ENCODE results near the gene SCN8A. TPM values are rescaled to one million over a fixed set of nuclear protein-coding genes. Genes with fewer than 3 reads are reported as not detected.

The SCN8A gene
- total and polyA plus RNA-seq, 2 donors (not counting 3 experiments of a cell fraction or from before 2014, with no cell fraction given): 9.4 to 20.4 TPM

- no peak for DNase-seq (ENCODE audit: low read depth, low spot score)
- no peaks in the 10 kb centered on the region for H3K27me3 ChIP-seq (ENCODE audit: control insufficient read depth in 2 of 2, insufficient read depth in 2 of 2, low read length in 2 of 2)
- ChIA-PET POLR2A (no interaction called here), CTCF (interaction anchor here (0.8 to 2.1 kb wide), 7 partner anchors 8 to 276 kb away, joined by 3 to 9 read pairs (median 3); no protein-coding TSS in a partner anchor)
- H3K9me1 ChIP-seq (replicated peaks; ENCODE audit: control insufficient read depth, extremely low read depth, insufficient read depth, low read length): no peaks in the 10 kb centered on the region
- no peak overlapping the region for H3K4me2 ChIP-seq (ENCODE audit: insufficient read depth, low read length)
- dilution Hi-C loops (cut with MboI; ENCODE audit: extremely low pct_ligation_motif_present, low sequenced_read_pairs) (no loop called here), intact Hi-C loops (cut with micrococcal nuclease) (no loop called here)
- H2AFZ ChIP-seq (ENCODE audit: low read depth, low read length): no peak overlapping the region
- H3K79me2 ChIP-seq (ENCODE audit: control insufficient read depth, insufficient read depth, low read length): peaks cover 5% of the 10 kb centered on the region
- TF ChIP-seq POLR2A (IDR thresholded peaks at IDR 0.05; ENCODE audit: low read depth, low read length) (no peak), CTCF (IDR thresholded peaks at IDR 0.05; ENCODE audit: extremely low read depth in 1 of 2, insufficient read depth in 1 of 2, low read depth in 1 of 2, low read length in 2 of 2) (no peak), GATA2 (IDR thresholded peaks at IDR 0.05; ENCODE audit: insufficient read depth, insufficient read length, low read depth, low read length) (no peak), MAX (IDR thresholded peaks at IDR 0.05; ENCODE audit: insufficient read depth, insufficient read length) (no peak), POLR2AphosphoS5 (IDR thresholded peaks at IDR 0.05; ENCODE audit: insufficient read depth, low read depth, low read length) (no peak), JUN (IDR thresholded peaks at IDR 0.05; ENCODE audit: borderline replicate concordance, insufficient read depth, insufficient read length, low read depth) (no peak), MYC (IDR thresholded peaks at IDR 0.05; ENCODE audit: low read depth, low read length) (no peak), EZH2 (IDR thresholded peaks at IDR 0.05; ENCODE audit: borderline replicate concordance, low read depth, low read length, severe bottlenecking) (no peak), FOS (IDR thresholded peaks at IDR 0.05; ENCODE audit: borderline replicate concordance, insufficient read depth, low read length) (no peak)
- no peak for FAIRE-seq
- H3K4me1 ChIP-seq (ENCODE audit: control insufficient read depth, extremely low read depth, insufficient read depth, low read length): peaks cover 11% of the 10 kb centered on the region
- H4K20me1 ChIP-seq (replicated peaks; ENCODE audit: control insufficient read depth, extremely low read depth, insufficient read depth, low read length): no peaks in the 10 kb centered on the region
- H3K36me3 ChIP-seq (ENCODE audit: control insufficient read depth in 2 of 2, extremely low read depth in 1 of 2, insufficient read depth in 2 of 2, low read length in 2 of 2): peaks cover 0 to 15% of the 10 kb centered on the region in 2 experiments
- no peak overlapping the region for H3K4me3 ChIP-seq (replicated peaks in 1 of 3; ENCODE audit: insufficient read depth in 1 of 3, low read depth in 1 of 3, low read length in 3 of 3)
- no TSS peak for BruUV-seq (replicated peaks)
- no peak overlapping the region for H3K27ac ChIP-seq (ENCODE audit: insufficient read depth, low read depth, low read length)
- no peaks in the 10 kb centered on the region for H3K9me3 ChIP-seq (replicated peaks; ENCODE audit: control insufficient read depth, insufficient read depth, low read length)
- no peak overlapping the region for H3K9ac ChIP-seq (replicated peaks; ENCODE audit: extremely low read depth, insufficient read depth, low read length)
Observed at GRCh38 chr12:51695241-51696010, 104.4 kb downstream of the SCN8A start.

Measured in endothelial cell of umbilical vein (primary cell).